ENCODE results near the gene KCNT1. TPM values are rescaled to one million over a fixed set of nuclear protein-coding genes. Genes with fewer than 3 reads are reported as not detected.
A peak's percentile ranks its signal among the peaks of the same experiment; 100 is the strongest.

Gene KCNT1
- total and polyA plus RNA-seq, 4 donors: 9.5 to 24.7 (median 16.3) TPM

GRCh38 chr9:135717410-135717809 lies 15.4 kb downstream of the KCNT1 start:
- no peak overlapping the region for H3K4me3 ChIP-seq (ENCODE audit: low read depth, low read length)
- no peaks in the 10 kb centered on the region for H3K9me3 ChIP-seq (ENCODE audit: control insufficient read depth, insufficient read depth, low read length)
- peaks cover 30% of the 10 kb centered on the region for H3K4me1 ChIP-seq (ENCODE audit: control insufficient read depth, insufficient read depth, low read length)
- H3K27ac ChIP-seq (ENCODE audit: low read depth, low read length): no peak overlapping the region
- no peak for DNase-seq (ENCODE audit: low read depth in 4 of 6, low spot score in 6 of 6)
- 79% methylated on average over 9 of the region's 13 CpGs for WGBS (ENCODE audit: insufficient coverage)
- H3K27me3 ChIP-seq (ENCODE audit: control insufficient read depth, insufficient read depth, low read length): peaks cover 42% of the 10 kb centered on the region
- H3K36me3 ChIP-seq (ENCODE audit: control insufficient read depth, insufficient read depth, low read length): no peaks in the 10 kb centered on the region

- Histone ChIP-seq H3K27ac (ENCODE audit: low read depth, low read length) (no peak overlapping the region), H3K4me1 (ENCODE audit: control insufficient read depth, insufficient read depth, low read length) (peaks cover 30% of the 10 kb centered on the region), H3K27me3 (ENCODE audit: control insufficient read depth, insufficient read depth, low read length) (peaks cover 38% of the 10 kb centered on the region), H3K36me3 (ENCODE audit: control insufficient read depth, insufficient read depth, low read length) (no peaks in the 10 kb centered on the region), H3K9me3 (ENCODE audit: control insufficient read depth, insufficient read depth, low read length) (no peaks in the 10 kb centered on the region), H3K4me3 (ENCODE audit: low read depth, low read length) (no peak overlapping the region)
- WGBS (ENCODE audit: insufficient coverage): 73% methylated on average over 14 of the region's 15 CpGs
- DNase-seq (ENCODE audit: low read depth in 4 of 6, low spot score in 6 of 6): no peak
Observed at GRCh38 chr9:135718616-135719015, 16.6 kb downstream of the KCNT1 start.

GRCh38 chr9:135719472-135719871 lies 17.5 kb downstream of the KCNT1 start:
- Histone ChIP-seq H3K27me3 (ENCODE audit: control insufficient read depth, insufficient read depth, low read length) (peaks cover 33% of the 10 kb centered on the region), H3K36me3 (ENCODE audit: control insufficient read depth, insufficient read depth, low read length) (no peaks in the 10 kb centered on the region), H3K27ac (ENCODE audit: low read depth, low read length) (no peak overlapping the region), H3K9me3 (ENCODE audit: control insufficient read depth, insufficient read depth, low read length) (no peaks in the 10 kb centered on the region), H3K4me1 (ENCODE audit: control insufficient read depth, insufficient read depth, low read length) (peaks cover 26% of the 10 kb centered on the region), H3K4me3 (ENCODE audit: low read depth, low read length) (no peak overlapping the region)
- WGBS (ENCODE audit: insufficient coverage): 78% methylated on average over 9 of the region's 9 CpGs
- no peak for DNase-seq (ENCODE audit: low read depth in 4 of 6, low spot score in 6 of 6)

- H3K4me3 ChIP-seq (ENCODE audit: low read depth, low read length): no peak overlapping the region
- H3K9me3 ChIP-seq (ENCODE audit: control insufficient read depth, insufficient read depth, low read length): no peaks in the 10 kb centered on the region
- no peak overlapping the region for H3K27ac ChIP-seq (ENCODE audit: low read depth, low read length)
- no peaks in the 10 kb centered on the region for H3K36me3 ChIP-seq (ENCODE audit: control insufficient read depth, insufficient read depth, low read length)
- DNase-seq (ENCODE audit: low read depth in 4 of 6, low spot score in 6 of 6): peak in 1 of 6 donors; percentile 45
- peaks cover 19% of the 10 kb centered on the region for H3K4me1 ChIP-seq (ENCODE audit: control insufficient read depth, insufficient read depth, low read length)
- peaks cover 6% of the 10 kb centered on the region for H3K27me3 ChIP-seq (ENCODE audit: control insufficient read depth, insufficient read depth, low read length)
- 61% methylated on average over 16 of the region's 18 CpGs for WGBS (ENCODE audit: insufficient coverage)
Observed at GRCh38 chr9:135722365-135722764, 20.4 kb downstream of the KCNT1 start.

GRCh38 chr9:135724186-135724787 lies 22.3 kb downstream of the KCNT1 start:
- peaks cover 30% of the 10 kb centered on the region for H3K4me1 ChIP-seq (ENCODE audit: control insufficient read depth, insufficient read depth, low read length)
- no peak for DNase-seq (ENCODE audit: low read depth in 4 of 6, low spot score in 6 of 6)
- H3K27ac ChIP-seq (ENCODE audit: low read depth, low read length): no peak overlapping the region
- no peaks in the 10 kb centered on the region for H3K9me3 ChIP-seq (ENCODE audit: control insufficient read depth, insufficient read depth, low read length)
- H3K4me3 ChIP-seq (ENCODE audit: low read depth, low read length): no peak overlapping the region
- 77% methylated on average over 14 of the region's 16 CpGs for WGBS (ENCODE audit: insufficient coverage)
- no peaks in the 10 kb centered on the region for H3K36me3 ChIP-seq (ENCODE audit: control insufficient read depth, insufficient read depth, low read length)
- H3K27me3 ChIP-seq (ENCODE audit: control insufficient read depth, insufficient read depth, low read length): peaks cover 4% of the 10 kb centered on the region

GRCh38 chr9:135726138-135726853 lies 24.3 kb downstream of the KCNT1 start:
- Histone ChIP-seq H3K4me3 (ENCODE audit: low read depth, low read length) (no peak overlapping the region), H3K36me3 (ENCODE audit: control insufficient read depth, insufficient read depth, low read length) (no peaks in the 10 kb centered on the region), H3K4me1 (ENCODE audit: control insufficient read depth, insufficient read depth, low read length) (peaks cover 30% of the 10 kb centered on the region), H3K9me3 (ENCODE audit: control insufficient read depth, insufficient read depth, low read length) (peaks cover under 1% of the 10 kb centered on the region), H3K27me3 (ENCODE audit: control insufficient read depth, insufficient read depth, low read length) (peaks cover 4% of the 10 kb centered on the region), H3K27ac (ENCODE audit: low read depth, low read length) (no peak overlapping the region)
- no peak for DNase-seq (ENCODE audit: low read depth in 4 of 6, low spot score in 6 of 6)
- WGBS (ENCODE audit: insufficient coverage): 63% methylated on average over 13 of the region's 16 CpGs

- H3K36me3 ChIP-seq (ENCODE audit: control insufficient read depth, insufficient read depth, low read length): no peaks in the 10 kb centered on the region
- no peak for DNase-seq (ENCODE audit: low read depth in 4 of 6, low spot score in 6 of 6)
- 61% methylated on average over 10 of the region's 11 CpGs for WGBS (ENCODE audit: insufficient coverage)
- peaks cover 4% of the 10 kb centered on the region for H3K27me3 ChIP-seq (ENCODE audit: control insufficient read depth, insufficient read depth, low read length)
- no peak overlapping the region for H3K4me3 ChIP-seq (ENCODE audit: low read depth, low read length)
- H3K4me1 ChIP-seq (ENCODE audit: control insufficient read depth, insufficient read depth, low read length): peaks cover 25% of the 10 kb centered on the region
- H3K27ac ChIP-seq (ENCODE audit: low read depth, low read length): no peak overlapping the region
- peaks cover 3% of the 10 kb centered on the region for H3K9me3 ChIP-seq (ENCODE audit: control insufficient read depth, insufficient read depth, low read length)
Observed at GRCh38 chr9:135727257-135727875, 25.4 kb downstream of the KCNT1 start.

GRCh38 chr9:135728436-135729110 lies 26.6 kb downstream of the KCNT1 start:
- H3K4me3 ChIP-seq (ENCODE audit: low read depth, low read length): no peak overlapping the region
- no peak for DNase-seq (ENCODE audit: low read depth in 4 of 6, low spot score in 6 of 6)
- H3K4me1 ChIP-seq (ENCODE audit: control insufficient read depth, insufficient read depth, low read length): peaks cover 13% of the 10 kb centered on the region
- H3K9me3 ChIP-seq (ENCODE audit: control insufficient read depth, insufficient read depth, low read length): peaks cover 3% of the 10 kb centered on the region
- peaks cover 4% of the 10 kb centered on the region for H3K27me3 ChIP-seq (ENCODE audit: control insufficient read depth, insufficient read depth, low read length)
- H3K36me3 ChIP-seq (ENCODE audit: control insufficient read depth, insufficient read depth, low read length): no peaks in the 10 kb centered on the region
- 59% methylated on average over 10 of the region's 18 CpGs for whole genome bisulfite sequencing (ENCODE audit: insufficient coverage)
- no peak overlapping the region for H3K27ac ChIP-seq (ENCODE audit: low read depth, low read length)

- peaks cover 13% of the 10 kb centered on the region for H3K4me1 ChIP-seq (ENCODE audit: control insufficient read depth, insufficient read depth, low read length)
- DNase-seq (ENCODE audit: low read depth in 4 of 6, low spot score in 6 of 6): no peak
- peaks cover 3% of the 10 kb centered on the region for H3K9me3 ChIP-seq (ENCODE audit: control insufficient read depth, insufficient read depth, low read length)
- WGBS (ENCODE audit: insufficient coverage): 80% methylated on average over 11 of the region's 13 CpGs
- no peak overlapping the region for H3K27ac ChIP-seq (ENCODE audit: low read depth, low read length)
- no peak overlapping the region for H3K4me3 ChIP-seq (ENCODE audit: low read depth, low read length)
- H3K36me3 ChIP-seq (ENCODE audit: control insufficient read depth, insufficient read depth, low read length): no peaks in the 10 kb centered on the region
- peaks cover 4% of the 10 kb centered on the region for H3K27me3 ChIP-seq (ENCODE audit: control insufficient read depth, insufficient read depth, low read length)
Observed at GRCh38 chr9:135729480-135729879, 27.5 kb downstream of the KCNT1 start.
